Activated T-helper 2 cell treated with anti-CD3 and anti-CD28 coated beads, Interferon-gamma antibody, Interleukin-2, Interleukin-4, amounts not matched to agents 10 μg/mL and 5 μg/mL and 100 μg/mL, durations not matched to agents 14 hours and 24 hours and 36 hours (primary cell): ENCODE measurements around the gene PPM1J. TPM values are rescaled to one million over a fixed set of nuclear protein-coding genes. Genes with fewer than 3 reads are reported as not detected.
"Not testable (repeated sequence)": the region's sequence is repeated elsewhere in the genome, so short reads cannot be mapped to it uniquely, and the experiment has no call there.

Source experiments
- DNase-seq: peaks from one replicate; pipeline ENCODE4 v3.0.0; 2021; ENCODE audit warnings: low spot score
- H3K27ac Mint-ChIP-seq: one replicate; pipeline ENCODE4 v1.8.0; 2021; ENCODE audit warnings: mixed read lengths
- H3K27me3 Mint-ChIP-seq: one replicate; pipeline ENCODE4 v1.8.0; 2021; ENCODE audit warnings: low read depth, mixed read lengths
- H3K36me3 Mint-ChIP-seq: one replicate; pipeline ENCODE4 v1.8.0; 2021; ENCODE audit warnings: low read depth, mixed read lengths
- H3K4me1 Mint-ChIP-seq: one replicate; pipeline ENCODE4 v1.8.0; 2021; ENCODE audit warnings: low read depth, mixed read lengths
- H3K4me3 Mint-ChIP-seq: one replicate; pipeline ENCODE4 v1.8.0; 2021; ENCODE audit warnings: low read depth, mild to moderate bottlenecking, moderate library complexity, mixed read lengths
- H3K9me3 Mint-ChIP-seq: one replicate; pipeline ENCODE4 v1.8.0; 2021; ENCODE audit warnings: mixed read lengths
- intact Hi-C: fragments of 100-400 bp; cut with micrococcal nuclease; formaldehyde crosslinking; loops from one replicate; pipeline ENCODE4 v1.15.1; 2023
- total RNA-seq: library from RNA; stranded (reverse); gene quantifications from 2 replicates; pipeline ENCODE4 v1.2.3, GENCODE V29; 2022

PPM1J gene
- total RNA-seq, 1 donor from 2014 or later: 0.59 TPM

GRCh38 chr1:112729909-112730308 lies 14.8 kb upstream of the PPM1J start:
- Mint-ChIP-seq H3K4me3 (no peak overlapping the region), H3K27ac (no peak overlapping the region), H3K36me3 (no peaks in the 10 kb centered on the region), H3K9me3 (no peaks in the 10 kb centered on the region), H3K4me1 (no peaks in the 10 kb centered on the region), H3K27me3 (peaks cover 6% of the 10 kb centered on the region)
- no peak for DNase-seq
- intact Hi-C loops: no loop called here

GRCh38 chr1:112729011-112729410 lies 13.9 kb upstream of the PPM1J start:
- H3K27ac Mint-ChIP-seq, H3K9me3 Mint-ChIP-seq, H3K4me3 Mint-ChIP-seq, H3K36me3 Mint-ChIP-seq, H3K27me3 Mint-ChIP-seq, H3K4me1 Mint-ChIP-seq, DNase-seq, intact Hi-C loops: not testable (repeated sequence)

- H3K4me3 Mint-ChIP-seq, H3K27me3 Mint-ChIP-seq, H3K36me3 Mint-ChIP-seq: not testable (repeated sequence)
Measured at GRCh38 chr1:112728306-112728971, 13.3 kb upstream of the PPM1J start.

GRCh38 chr1:112727716-112728115 lies 12.6 kb upstream of the PPM1J start:
- H3K9me3 Mint-ChIP-seq: no peaks in the 10 kb centered on the region
- H3K36me3 Mint-ChIP-seq: no peaks in the 10 kb centered on the region
- H3K27ac Mint-ChIP-seq: no peak overlapping the region
- intact Hi-C loops: no loop called here
- no peak overlapping the region for H3K4me3 Mint-ChIP-seq
- DNase-seq: no peak
- peaks cover 5% of the 10 kb centered on the region for H3K4me1 Mint-ChIP-seq
- H3K27me3 Mint-ChIP-seq: peaks cover 9% of the 10 kb centered on the region

More at GRCh38 chr1:112728306-112728971, 13.3 kb upstream of the PPM1J start:
- H3K4me1 Mint-ChIP-seq, H3K9me3 Mint-ChIP-seq, intact Hi-C loops, DNase-seq, H3K27ac Mint-ChIP-seq: not testable (repeated sequence)

GRCh38 chr1:112724240-112724639 lies 9.1 kb upstream of the PPM1J start:
- H3K4me1 Mint-ChIP-seq, intact Hi-C loops, H3K4me3 Mint-ChIP-seq, H3K27ac Mint-ChIP-seq, H3K36me3 Mint-ChIP-seq, H3K9me3 Mint-ChIP-seq, DNase-seq: not testable (repeated sequence)
- H3K27me3 Mint-ChIP-seq: peaks cover 16% of the 10 kb centered on the region

GRCh38 chr1:112723511-112723839 lies 8.3 kb upstream of the PPM1J start:
- no peak overlapping the region for H3K4me3 Mint-ChIP-seq

GRCh38 chr1:112722601-112723510 lies 7.7 kb upstream of the PPM1J start:
- Mint-ChIP-seq H3K27me3 (peaks cover 20% of the 10 kb centered on the region), H3K4me1 (peaks cover 8% of the 10 kb centered on the region), H3K27ac (no peak overlapping the region), H3K36me3 (no peaks in the 10 kb centered on the region), H3K9me3 (no peaks in the 10 kb centered on the region), H3K4me3 (no peak overlapping the region)
- DNase-seq: no peak
- intact Hi-C loops: no loop called here

More at GRCh38 chr1:112723511-112723839, 8.3 kb upstream of the PPM1J start:
- Mint-ChIP-seq H3K9me3 (no peaks in the 10 kb centered on the region), H3K27me3 (peaks cover 20% of the 10 kb centered on the region), H3K27ac (no peak overlapping the region), H3K36me3 (no peaks in the 10 kb centered on the region), H3K4me1 (peaks cover 8% of the 10 kb centered on the region)
- intact Hi-C loops: no loop called here
- no peak for DNase-seq

GRCh38 chr1:112721966-112722524 lies 6.9 kb upstream of the PPM1J start:
- H3K27ac Mint-ChIP-seq: no peak overlapping the region
- H3K9me3 Mint-ChIP-seq: no peaks in the 10 kb centered on the region
- peaks cover 10% of the 10 kb centered on the region for H3K4me1 Mint-ChIP-seq
- H3K27me3 Mint-ChIP-seq: peaks cover 20% of the 10 kb centered on the region
- H3K36me3 Mint-ChIP-seq: no peaks in the 10 kb centered on the region
- H3K4me3 Mint-ChIP-seq: no peak overlapping the region
- intact Hi-C loops: no loop called here
- DNase-seq: no peak

- H3K4me1 Mint-ChIP-seq: peaks cover 13% of the 10 kb centered on the region
- DNase-seq, H3K4me3 Mint-ChIP-seq, H3K9me3 Mint-ChIP-seq, H3K36me3 Mint-ChIP-seq, H3K27ac Mint-ChIP-seq, intact Hi-C loops: not testable (repeated sequence)
- H3K27me3 Mint-ChIP-seq: peaks cover 20% of the 10 kb centered on the region
Measured at GRCh38 chr1:112721294-112721693, 6.2 kb upstream of the PPM1J start.

- no peak overlapping the region for H3K4me3 Mint-ChIP-seq
- H3K27ac Mint-ChIP-seq: no peak overlapping the region
- no peaks in the 10 kb centered on the region for H3K9me3 Mint-ChIP-seq
- H3K4me1 Mint-ChIP-seq: peaks cover 17% of the 10 kb centered on the region
- no peaks in the 10 kb centered on the region for H3K36me3 Mint-ChIP-seq
- intact Hi-C loops: no loop called here
- H3K27me3 Mint-ChIP-seq: peaks cover 20% of the 10 kb centered on the region
- no peak for DNase-seq
Measured at GRCh38 chr1:112720800-112721199, 5.7 kb upstream of the PPM1J start.

GRCh38 chr1:112719706-112720105 lies 4.6 kb upstream of the PPM1J start:
- Mint-ChIP-seq H3K4me1 (peaks cover 22% of the 10 kb centered on the region), H3K36me3 (no peaks in the 10 kb centered on the region), H3K9me3 (no peaks in the 10 kb centered on the region), H3K27me3 (peaks cover 20% of the 10 kb centered on the region), H3K27ac (no peak overlapping the region), H3K4me3 (no peak overlapping the region)
- intact Hi-C loops: loop anchor here (5.0 kb wide), 2 partner anchors 163 to 673 kb away; partner anchors contain the start of gene MAGI3
- DNase-seq: no peak

- peak; percentile 67 for DNase-seq
Measured at GRCh38 chr1:112718691-112719418, 3.7 kb upstream of the PPM1J start.

More at GRCh38 chr1:112718691-112719418, 3.7 kb upstream of the PPM1J start:
- H3K9me3 Mint-ChIP-seq: no peaks in the 10 kb centered on the region
- no peak overlapping the region for H3K4me3 Mint-ChIP-seq
- H3K27me3 Mint-ChIP-seq: peaks cover 27% of the 10 kb centered on the region
- H3K27ac Mint-ChIP-seq: no peak overlapping the region
- intact Hi-C loops: loop anchor here (5.0 kb wide), 2 partner anchors 163 to 673 kb away; partner anchors contain the start of gene MAGI3
- no peaks in the 10 kb centered on the region for H3K36me3 Mint-ChIP-seq
- H3K4me1 Mint-ChIP-seq: peaks cover 29% of the 10 kb centered on the region
